Adrenal gland (tissue), 12 donors: ENCODE data around the gene CMKLR1. TPM values are rescaled to one million over a fixed set of nuclear protein-coding genes. Genes with fewer than 3 reads are reported as not detected.

Experiments
- DNase-seq, 7 donors: peaks; one replicate each; pipeline ENCODE4 v3.0.0-alpha.2; 2019 to 2020
- H3K27ac ChIP-seq, 5 donors: fragments of 200-600 bp; sonication (generic) in 4 of 5; 1 replicate in 3 of 5; 2 replicates in 2 of 5; pipeline versions ENCODE4 v1.5.1 to v1.8.0; 2016 to 2020; ENCODE audit warnings: mild to moderate bottlenecking in 1 of 5
- H3K27me3 ChIP-seq: fragments of 200-600 bp; 2 replicates; pipeline ENCODE4 v1.8.0; 2021
- H3K36me3 ChIP-seq, 2 donors: fragments of 200-600 bp; replicated peaks in 1 of 2; 1 replicate in 1 of 2; 2 replicates in 1 of 2; pipeline versions ENCODE4 v1.5.1 to v1.8.0; 2018 to 2022
- H3K4me1 ChIP-seq, 2 donors: fragments of 200-600 bp; replicated peaks in 1 of 2; 1 replicate in 1 of 2; 2 replicates in 1 of 2; pipeline versions ENCODE4 v1.5.1 to v1.8.0; 2018 to 2021
- H3K4me3 ChIP-seq, 4 donors: fragments of 200-600 bp; sonication (generic) in 3 of 4; one replicate each; pipeline ENCODE4 v1.5.1; 2016 to 2018
- H3K9me3 ChIP-seq, 3 donors: fragments of 200-600 bp; sonication (generic) in 1 of 3; replicated peaks in 1 of 3; 1 replicate in 2 of 3; 2 replicates in 1 of 3; pipeline versions ENCODE4 v1.5.1 to v1.8.0; 2016 to 2021
- CTCF ChIP-seq, 6 experiments: fragments of 450-650 bp in 4 of 6; fragments of 200-600 bp in 2 of 6; sonication (generic) in 1 of 6; IDR thresholded peaks; 1 replicate in 5 of 6; 2 replicates in 1 of 6; pipeline versions ENCODE4 v1.5.1 to v1.8.0; 2016 to 2021; ENCODE audit warnings: antibody characterized with exemption in 6 of 6, mild to moderate bottlenecking in 2 of 6, moderate library complexity in 1 of 6
- POLR2A ChIP-seq, 2 donors: fragments of 450-650 bp; IDR thresholded peaks; one replicate each; pipeline ENCODE4 v1.6.1; 2017; ENCODE audit warnings: antibody characterized with exemption in 2 of 2, mild to moderate bottlenecking in 2 of 2, moderate library complexity in 1 of 2
- WGBS, 4 donors: extraction: QIAGEN DNeasy Blood & Tissue Kit in 2 of 4; methylation state at CpG; one replicate each; pipeline versions ENCODE4 v1.1.5 to v1.1.7; 2013 to 2017; 5-methylcytosine and 5-hydroxymethylcytosine counted together
- intact Hi-C, 2 donors: fragments of 100-400 bp; cut with DNase I; formaldehyde crosslinking; loops; one replicate each; pipeline versions ENCODE4 v1.14.1 to v1.15.0; 2022 to 2023
- polyA plus RNA-seq, 3 donors: library from polyadenylated mRNA; stranded (reverse); fragments of 200-250 nt in 2 of 3; fragments of 350-450 nt in 1 of 3; fragmentation: Illumina TruSeq in 1 of 3; extraction: RNeasy Lipid Tissue Mini Kit (QIAGEN cat#74804) in 1 of 3; gene quantifications; one replicate each; pipeline ENCODE4 v1.2.3, GENCODE V29; 2013 to 2014
- total RNA-seq, 9 donors: library from RNA; depleted of rRNA in 4 of 9; stranded (reverse); fragments of >200 nt in 4 of 9; fragments of 120-200 nt in 1 of 9; fragmentation: NEBNext Ultra II Directional in 1 of 9; extraction: Animal tissue kit (Norgen Biotek cat#: 25700) in 1 of 9; gene quantifications; one replicate each; pipeline versions ENCODE4 v1.1.0 to v1.2.4, GENCODE V29; 2013 to 2023
- donor health status: healthy with polysubstance abuse.
- donor health status: Bipolar disorder and iron deficiency.
- donor health status: DM: yes; HTN: yes; CAD: no.
- donor health status: DM: no; HTN: no; CAD: no.
- donor health status: DM: no; HTN: no; CAD: no.
- donor health status: DM: yes; HTN: yes; CAD: no.

CMKLR1 gene
- total and polyA plus RNA-seq, 12 donors: 2.1 to 26.6 (median 17.0) TPM

DNA sequence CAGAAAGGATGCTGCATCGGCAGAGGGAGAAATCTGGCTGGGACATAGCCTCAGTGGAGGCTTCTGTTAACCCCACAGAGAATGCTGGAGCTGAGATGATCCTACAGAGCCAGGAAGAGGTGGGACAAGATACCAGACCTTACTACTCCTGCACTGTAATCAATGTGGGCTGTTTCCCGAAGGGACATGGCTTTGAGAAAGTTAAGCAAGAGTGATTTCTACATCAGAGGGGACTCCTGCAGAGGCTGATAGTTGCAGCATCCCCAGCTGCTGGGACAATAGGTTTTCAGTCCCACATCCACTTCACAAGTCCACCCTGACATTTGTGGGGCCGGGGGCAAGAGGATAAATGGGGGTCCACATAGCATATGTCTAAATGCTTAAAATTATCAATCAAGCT lies 22.5 kb upstream of the CMKLR1 start:
- DNase-seq: no peak
- no peaks in the 10 kb centered on the region for H3K27me3 ChIP-seq
- WGBS, 4 donors: 69 to 80% (median 73%) methylated on average over 1 to 3 of the region's 3 CpGs
- no peaks in the 10 kb centered on the region for H3K9me3 ChIP-seq
- no peaks in the 10 kb centered on the region for H3K36me3 ChIP-seq
- no peaks in the 10 kb centered on the region for H3K4me1 ChIP-seq
- H3K4me3 ChIP-seq: no peak overlapping the region
- intact Hi-C loops: no loop called here
- H3K27ac ChIP-seq: no peak overlapping the region
- no peak for TF ChIP-seq POLR2A (IDR thresholded peaks at IDR 0.05)
- TF ChIP-seq CTCF (IDR thresholded peaks at IDR 0.05): no peak

DNA sequence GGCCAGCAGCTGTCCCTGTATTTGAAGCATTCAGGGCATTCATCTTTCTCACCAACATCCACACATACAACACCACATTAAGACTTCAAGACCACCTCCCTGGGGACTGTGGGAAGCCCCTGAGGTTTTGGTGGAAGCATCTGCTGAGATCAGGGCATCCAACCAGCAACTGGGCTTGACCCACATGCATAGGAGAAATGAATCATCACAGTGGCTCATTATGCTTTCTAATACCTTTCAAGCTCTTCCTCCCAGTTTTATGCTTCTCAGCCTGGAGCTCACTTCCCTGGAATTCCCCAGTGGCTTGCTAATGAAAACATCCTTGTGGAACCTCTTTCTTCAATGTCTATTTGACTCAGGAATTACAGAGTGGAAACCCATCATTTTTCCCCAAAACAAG lies 21.4 kb upstream of the CMKLR1 start:
- TF ChIP-seq POLR2A (IDR thresholded peaks at IDR 0.05) (no peak), CTCF (IDR thresholded peaks at IDR 0.05) (no peak)

DNA sequence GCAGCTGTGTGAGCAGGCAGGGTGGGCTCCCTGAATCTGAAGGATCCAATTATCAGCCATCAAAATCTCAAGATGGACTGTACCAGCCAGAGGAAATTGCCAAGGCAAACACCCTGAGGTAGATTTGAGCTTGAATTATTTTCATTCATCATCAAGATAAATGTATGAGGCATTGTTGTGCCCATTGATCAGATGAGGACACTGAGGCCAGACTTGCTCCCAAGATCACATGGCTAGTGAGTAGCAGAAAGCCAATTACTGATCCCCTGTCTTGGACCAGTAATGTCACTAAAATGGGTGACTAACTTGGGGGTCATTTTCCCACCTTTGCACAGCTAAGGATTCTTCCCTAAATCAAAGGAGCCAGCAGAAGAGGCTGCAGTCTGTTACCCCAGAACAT lies 20.9 kb upstream of the CMKLR1 start:
- no peaks in the 10 kb centered on the region for H3K4me1 ChIP-seq
- no peaks in the 10 kb centered on the region for H3K9me3 ChIP-seq
- TF ChIP-seq POLR2A (IDR thresholded peaks at IDR 0.05) (no peak), CTCF (IDR thresholded peaks at IDR 0.05) (no peak)
- H3K27ac ChIP-seq: no peak overlapping the region
- H3K27me3 ChIP-seq: no peaks in the 10 kb centered on the region
- H3K4me3 ChIP-seq: no peak overlapping the region
- no peaks in the 10 kb centered on the region for H3K36me3 ChIP-seq
- no peak for DNase-seq
- intact Hi-C loops: no loop called here

More for the DNA sequence above, 21.4 kb upstream of the CMKLR1 start:
- no peaks in the 10 kb centered on the region for H3K36me3 ChIP-seq
- H3K27ac ChIP-seq: no peak overlapping the region
- no peaks in the 10 kb centered on the region for H3K9me3 ChIP-seq
- intact Hi-C loops: no loop called here
- no peak overlapping the region for H3K4me3 ChIP-seq
- H3K4me1 ChIP-seq: no peaks in the 10 kb centered on the region
- DNase-seq: no peak
- H3K27me3 ChIP-seq: no peaks in the 10 kb centered on the region

DNA sequence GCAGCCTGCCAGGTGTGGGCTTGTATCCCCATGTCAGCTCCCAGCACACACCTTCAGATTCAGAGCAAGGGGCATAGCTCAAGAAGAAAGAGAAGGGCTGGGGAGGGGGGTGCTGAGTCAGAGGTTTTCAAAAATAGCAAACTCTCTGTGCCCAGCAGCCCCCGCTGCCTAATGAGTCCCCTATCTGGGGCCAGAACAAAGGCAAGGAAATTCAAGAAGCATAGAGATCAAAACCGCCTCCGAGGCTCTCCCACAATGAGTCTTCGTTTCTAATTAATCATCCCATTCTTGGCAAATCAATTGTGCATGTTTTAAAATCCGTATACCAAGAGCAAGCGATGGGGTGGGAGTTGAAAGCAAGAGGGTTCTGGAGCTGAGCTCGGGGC lies 19.5 kb upstream of the CMKLR1 start:
- intact Hi-C loops: no loop called here

More for the DNA sequence above, 19.5 kb upstream of the CMKLR1 start:
- Histone ChIP-seq H3K9me3 (no peaks in the 10 kb centered on the region), H3K27ac (no peak overlapping the region), H3K4me3 (no peak overlapping the region), H3K36me3 (no peaks in the 10 kb centered on the region), H3K4me1 (no peaks in the 10 kb centered on the region), H3K27me3 (no peaks in the 10 kb centered on the region)
- no peak for DNase-seq
- 48 to 61% (median 54%) methylated on average over 7 of the region's 7 CpGs for WGBS, 4 donors
- no peak for TF ChIP-seq POLR2A (IDR thresholded peaks at IDR 0.05)
- no peak for TF ChIP-seq CTCF (IDR thresholded peaks at IDR 0.05)
